ENCODE measurements around the gene SGO2.

- no peak for TF ChIP-seq CTCF (conservative IDR thresholded peaks at IDR 0.05)
- TF ChIP-seq ZFX (IDR thresholded peaks at IDR 0.05): no peak
These were observed 48.3 kb upstream of the SGO2 start for GRCh38 chr2:200477667-200478131.
